HG03520 (cell line): ENCODE data around the gene CRTC2.

Source experiments
- ATAC-seq: cut with Tn5 transposase; IDR thresholded peaks from one replicate; pipeline ENCODE4 v1.9.1; 2021; ENCODE audit warnings: mild to moderate bottlenecking, moderate library complexity; ENCODE audit not compliant: unreplicated experiment

Gene CRTC2

DNA sequence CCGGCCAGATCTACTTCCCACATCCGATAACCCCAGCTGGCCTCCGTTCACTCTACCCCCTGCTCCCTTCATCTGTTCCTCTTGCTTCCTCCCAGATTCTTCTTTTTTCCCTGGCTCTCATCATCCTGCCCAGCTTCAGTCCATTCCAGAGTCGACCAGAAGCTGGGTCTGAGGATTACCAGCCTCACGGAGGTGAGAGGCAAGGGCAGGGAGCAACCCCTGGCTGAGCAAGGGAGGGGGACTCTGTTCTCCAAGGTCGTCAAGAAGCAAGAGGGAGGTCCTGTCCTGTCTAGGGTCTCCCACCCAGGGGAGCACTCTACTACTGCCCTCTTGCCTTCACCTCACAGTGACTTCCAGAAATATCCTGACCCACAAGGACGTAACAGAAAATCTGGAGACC lies 15.1 kb upstream of the CRTC2 start:
- ATAC-seq, result no peak

DNA sequence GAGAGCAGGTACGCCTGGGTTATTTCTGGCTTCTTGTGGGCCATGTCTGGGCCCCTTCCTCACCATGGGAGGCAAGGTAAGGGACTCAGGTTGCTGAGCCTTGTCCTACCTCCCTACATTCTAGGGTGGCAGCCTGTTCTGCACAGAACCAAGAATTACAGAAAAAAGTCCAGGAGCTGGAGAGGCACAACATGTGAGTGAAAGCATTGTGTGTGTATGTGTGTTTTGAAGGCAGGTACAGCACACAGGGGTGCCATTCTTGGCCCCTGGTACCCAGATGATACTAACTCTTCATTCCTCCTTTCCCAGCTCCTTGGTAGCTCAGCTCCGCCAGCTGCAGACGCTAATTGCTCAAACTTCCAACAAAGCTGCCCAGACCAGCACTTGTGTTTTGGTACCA lies 14.7 kb upstream of the CRTC2 start:
- ATAC-seq, result no peak

DNA sequence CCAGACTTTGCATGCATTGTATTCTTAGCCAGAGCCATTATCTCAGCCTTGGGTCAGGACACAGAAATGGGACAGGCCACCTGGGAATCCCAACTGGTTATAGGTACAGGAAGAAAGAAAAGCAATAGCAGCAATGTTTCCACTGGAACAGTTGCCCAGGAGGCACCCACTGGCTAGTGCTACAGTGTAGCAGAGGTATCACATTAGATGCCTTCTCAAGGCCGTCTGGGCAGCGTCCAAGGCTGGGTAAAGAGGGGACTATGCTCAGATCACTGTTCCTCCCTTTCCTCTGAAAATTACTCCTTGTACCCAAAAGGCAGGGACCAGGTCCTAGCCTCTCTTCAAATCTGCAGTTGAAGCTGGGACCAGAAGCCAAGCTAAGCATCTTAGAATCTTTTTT lies 11.9 kb upstream of the CRTC2 start:
- no peak for ATAC-seq

DNA sequence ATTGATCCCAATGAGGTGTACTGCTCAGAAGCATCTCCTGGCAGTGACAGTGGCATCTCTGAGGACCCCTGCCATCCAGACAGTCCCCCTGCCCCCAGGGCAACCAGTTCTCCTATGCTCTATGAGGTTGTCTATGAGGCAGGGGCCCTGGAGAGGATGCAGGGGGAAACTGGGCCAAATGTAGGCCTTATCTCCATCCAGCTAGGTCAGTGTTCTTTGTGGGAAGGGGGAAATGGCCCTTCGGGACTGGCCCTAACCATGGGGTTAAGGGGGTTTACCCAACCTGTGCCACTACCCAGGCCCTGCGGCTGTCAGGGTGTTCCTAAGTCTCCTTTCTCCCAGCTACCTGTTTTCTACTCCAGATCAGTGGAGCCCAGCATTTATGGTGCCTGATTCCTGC lies 10.6 kb upstream of the CRTC2 start:
- ATAC-seq, result no peak

DNA sequence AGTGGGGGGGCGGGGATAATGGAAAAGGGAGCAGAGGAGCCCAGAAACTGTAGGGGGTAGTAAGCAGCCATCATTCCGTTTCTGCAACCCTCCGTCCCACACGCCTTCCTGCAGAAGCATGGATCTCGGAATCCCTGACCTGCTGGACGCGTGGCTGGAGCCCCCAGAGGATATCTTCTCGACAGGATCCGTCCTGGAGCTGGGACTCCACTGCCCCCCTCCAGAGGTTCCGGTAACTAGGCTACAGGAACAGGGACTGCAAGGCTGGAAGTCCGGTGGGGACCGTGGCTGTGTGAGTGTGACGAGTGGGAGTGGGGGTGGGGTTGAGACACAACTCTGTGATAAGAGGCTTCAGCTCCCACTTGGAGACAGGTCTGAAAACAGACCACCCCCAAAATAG lies 10.0 kb upstream of the CRTC2 start:
- no peak for ATAC-seq

DNA sequence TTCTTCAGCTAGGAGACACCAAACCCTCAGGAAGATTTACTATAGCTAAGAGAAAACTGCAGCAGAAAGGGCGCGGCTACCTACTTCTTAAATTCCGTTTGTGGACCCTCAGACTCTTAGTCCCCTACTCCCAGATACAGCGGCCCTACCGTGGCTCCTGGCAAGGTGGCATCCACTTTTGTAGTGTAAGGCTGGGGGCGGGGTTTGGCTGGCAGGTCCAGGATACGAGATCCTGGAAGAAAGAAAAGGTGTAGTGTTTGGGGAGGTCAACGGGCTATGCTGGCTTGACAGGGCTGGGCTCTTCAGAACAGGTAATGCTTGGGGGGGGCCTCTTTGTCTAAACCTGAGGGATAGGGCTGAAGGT lies 9.6 kb upstream of the CRTC2 start:
- ATAC-seq, result no peak

DNA sequence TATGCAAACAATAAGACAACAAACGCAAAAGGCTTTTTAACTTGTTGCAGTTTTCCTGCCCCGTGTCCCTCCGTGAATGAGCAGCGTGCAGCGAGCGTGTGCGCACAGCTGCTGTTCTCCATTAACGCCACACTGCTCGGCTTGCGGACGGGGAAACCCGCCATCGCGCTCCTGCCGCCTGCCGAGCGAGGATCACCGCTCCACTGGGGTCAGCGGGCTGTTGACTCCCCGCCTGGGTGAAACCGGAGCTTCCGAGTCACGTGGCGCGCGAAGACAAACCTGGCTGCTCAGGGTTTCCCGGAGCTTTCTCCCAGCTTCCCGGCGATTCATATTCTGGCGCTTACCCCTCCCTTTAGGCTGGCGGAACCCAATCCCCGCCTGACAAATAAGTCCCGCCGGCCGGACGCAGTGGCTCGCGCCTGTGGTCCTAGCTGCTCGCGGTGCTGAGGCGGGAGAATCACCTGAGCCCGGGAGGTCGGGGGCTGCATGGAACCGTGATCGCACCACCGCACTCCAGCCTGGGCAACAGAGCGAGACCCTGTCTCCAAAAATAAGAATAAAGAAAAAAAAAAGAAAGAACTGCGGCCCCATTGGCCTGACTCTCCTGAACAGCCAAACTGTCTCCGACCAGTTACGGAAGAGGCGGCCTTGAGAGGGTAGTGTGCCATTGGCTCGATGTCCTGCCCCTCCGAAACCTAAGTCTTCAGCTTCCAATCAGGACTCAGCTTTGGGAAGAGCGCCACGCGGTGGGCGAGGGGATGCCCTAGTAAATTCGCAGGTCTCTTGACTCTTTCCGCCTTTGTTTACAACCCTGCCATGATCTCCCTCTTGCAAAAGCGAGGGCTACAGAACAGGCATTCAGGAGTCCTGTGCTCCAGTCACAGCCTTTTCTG lies 8.9 kb upstream of the CRTC2 start, which contains the start of gene CREB3L4:
TSS of gene CREB3L4 (plus strand) at position 796 of the 893 bp plus-strand sequence. CDS start 624 bp downstream, outside the sequence.
- peak; percentile 55 for ATAC-seq

DNA sequence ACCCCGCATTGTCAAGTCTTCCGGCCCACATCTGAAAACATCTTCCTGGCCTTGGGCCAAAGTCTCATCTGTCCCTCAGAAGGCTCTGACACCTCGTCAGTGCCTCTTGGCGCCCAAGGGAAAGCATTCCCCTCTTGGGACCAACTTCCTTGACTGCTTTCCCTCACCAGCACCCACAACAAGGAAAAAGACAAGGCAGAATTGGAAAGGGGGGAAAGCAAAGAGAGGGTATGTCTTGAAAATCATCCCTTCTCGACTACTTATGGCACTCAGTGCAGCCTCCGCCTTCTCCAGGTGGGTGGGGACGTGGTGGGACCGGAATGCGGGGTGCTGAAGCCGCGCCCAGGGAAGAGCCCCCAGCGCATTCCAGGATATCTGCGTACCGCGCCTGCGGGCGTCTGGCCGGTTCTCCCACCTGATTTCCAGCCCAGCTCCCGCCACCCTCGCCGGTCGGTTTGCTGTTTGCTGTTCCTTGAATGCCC lies 5.5 kb upstream of the CRTC2 start:
- no peak for ATAC-seq

DNA sequence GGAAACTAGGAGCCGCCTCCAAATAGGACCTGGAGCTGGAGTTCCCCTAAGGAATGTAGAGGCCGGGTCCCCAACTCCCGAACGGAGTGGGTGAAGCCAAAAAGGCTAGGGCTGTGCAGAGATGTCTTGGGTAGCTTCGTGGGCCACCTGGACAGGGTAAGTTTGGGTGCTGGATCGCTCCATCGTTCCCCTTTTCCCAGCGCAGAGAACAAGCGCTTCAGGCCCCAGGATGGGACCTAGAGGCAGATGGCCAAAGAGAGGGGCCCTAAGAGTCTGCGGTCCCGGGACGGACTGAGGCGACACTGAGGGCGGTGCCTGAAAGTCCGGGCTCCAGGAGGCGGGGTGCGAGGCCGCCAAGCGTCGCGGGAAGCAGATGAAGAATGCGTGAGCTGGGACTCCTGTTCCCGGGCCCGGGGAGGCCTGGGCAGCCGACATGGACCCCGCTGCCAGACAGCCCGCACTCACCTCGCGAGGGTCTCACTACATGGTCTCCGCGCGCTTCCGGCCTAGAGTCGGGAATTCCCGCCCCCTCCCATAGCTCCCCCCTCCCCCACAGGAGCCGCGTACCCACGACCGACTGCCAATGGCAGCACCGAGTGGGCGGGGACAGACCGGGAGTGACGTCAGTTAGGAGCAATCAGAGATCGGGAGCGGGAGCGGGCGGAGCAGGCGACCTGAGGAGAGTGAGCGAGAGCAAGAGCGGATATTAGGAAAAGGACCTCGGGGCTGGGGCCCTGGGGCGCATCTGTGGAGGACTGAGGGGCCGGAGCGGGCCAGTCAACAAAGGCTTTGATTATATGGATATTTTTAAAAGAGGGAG lies 4.8 kb upstream of the CRTC2 start, which contains the start of gene SLC39A1:
TSS of gene SLC39A1 (minus strand) at position 508 of the 820 bp plus-strand sequence. CDS start 822 bp downstream, outside the sequence.
- ATAC-seq, result peak; percentile 36

DNA sequence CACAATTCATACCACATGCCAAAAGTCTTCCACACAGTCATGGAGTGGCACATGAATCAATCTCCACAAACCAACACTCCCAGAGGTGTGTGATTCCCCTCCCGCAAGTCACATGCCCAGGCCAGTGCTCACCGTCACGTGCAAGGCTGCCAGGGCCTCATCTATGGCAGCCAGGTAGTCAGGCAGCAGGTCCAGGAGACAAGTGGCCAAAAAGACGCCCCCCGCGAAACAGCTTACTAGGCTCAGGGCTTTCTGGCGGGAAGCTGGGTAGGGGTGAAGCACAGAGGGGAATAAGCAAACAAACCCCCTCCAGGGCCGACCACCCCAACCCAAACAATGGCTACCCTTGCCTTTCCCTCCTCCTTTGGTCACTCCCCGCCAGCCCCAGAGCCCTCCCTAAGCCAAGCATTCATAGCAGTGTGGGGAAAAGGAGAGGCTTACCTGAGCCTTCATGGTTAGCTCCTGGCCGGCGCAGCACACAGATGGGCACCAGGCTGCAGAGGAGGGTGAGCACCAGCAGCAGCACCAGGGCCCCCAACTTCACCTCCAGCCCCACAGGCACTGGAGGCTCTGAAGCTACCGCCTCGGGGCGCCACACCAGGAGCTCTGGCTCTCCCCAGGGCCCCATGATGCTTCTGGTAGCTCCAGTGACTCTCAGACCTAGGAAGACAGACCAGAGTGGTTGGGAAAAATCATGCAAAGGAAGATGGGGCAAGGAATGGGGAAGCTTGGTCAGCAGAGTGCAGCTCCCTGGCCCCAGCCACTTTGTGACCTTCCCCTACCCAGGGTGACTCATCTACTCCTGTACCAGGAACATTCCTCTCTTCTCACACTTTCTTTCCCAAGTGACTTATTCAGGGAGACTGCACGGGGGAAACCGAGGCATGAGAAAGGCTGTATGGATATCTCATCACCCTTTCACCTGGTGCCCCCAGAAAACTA lies 3.9 kb upstream of the CRTC2 start:
- no peak for ATAC-seq

DNA sequence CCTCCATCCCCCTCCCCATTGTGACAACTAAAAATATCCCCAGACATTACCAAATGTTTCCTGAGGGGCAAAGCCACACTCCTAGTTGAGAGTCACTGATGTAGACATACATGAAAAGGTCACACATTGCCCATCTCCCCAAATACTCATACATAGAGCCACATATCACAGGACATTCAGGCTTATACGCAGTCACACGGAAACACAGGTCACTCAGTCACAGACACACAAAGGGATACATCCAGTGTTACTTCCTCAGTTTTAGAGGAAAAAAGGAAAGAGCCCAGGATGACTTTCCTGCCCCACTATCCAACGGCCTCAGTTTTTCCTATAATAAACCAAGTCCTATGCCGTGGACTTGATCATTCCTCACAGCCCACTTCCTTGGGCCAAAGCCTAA lies 3.0 kb upstream of the CRTC2 start:
- no peak for ATAC-seq

DNA sequence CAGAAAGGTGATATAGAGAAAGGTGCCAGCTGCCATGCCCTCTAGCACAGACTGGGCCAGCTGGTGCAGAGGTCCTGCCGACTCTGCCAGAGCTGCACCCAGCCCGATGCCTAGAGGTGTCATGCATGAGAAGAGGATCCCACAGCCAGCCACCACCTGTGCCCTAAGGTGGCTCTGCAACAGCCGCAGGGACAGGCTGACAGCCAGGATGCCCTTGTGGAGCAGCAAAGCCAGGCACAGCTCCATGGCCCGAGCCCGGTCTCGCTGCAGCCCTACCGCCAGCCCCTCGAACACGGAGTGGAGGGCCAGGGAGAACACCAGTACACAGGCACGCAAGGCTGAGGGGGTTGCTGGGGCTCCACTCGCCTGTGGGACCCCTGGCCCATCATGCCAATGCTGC lies 1.8 kb upstream of the CRTC2 start:
- ATAC-seq, result no peak

DNA sequence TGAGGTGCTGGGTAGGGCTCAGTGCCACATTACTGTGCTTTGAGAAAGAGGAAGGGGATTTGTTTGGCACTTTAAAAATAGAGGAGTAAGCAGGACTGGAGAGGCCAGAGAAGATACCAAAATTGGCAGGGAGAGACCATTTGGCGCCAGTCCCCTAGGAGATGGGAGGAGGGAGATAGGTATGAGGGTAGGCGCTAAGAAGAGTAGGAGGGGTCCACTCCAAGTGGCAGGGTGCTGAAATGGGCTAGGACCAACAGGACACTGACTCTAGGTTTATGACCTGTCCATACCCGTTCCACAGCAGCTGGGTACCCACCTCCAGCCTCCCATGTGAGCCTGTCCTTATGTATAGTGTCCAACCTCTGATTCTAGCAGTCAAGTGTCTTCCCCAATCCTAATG lies 1.0 kb upstream of the CRTC2 start:
- no peak for ATAC-seq

DNA sequence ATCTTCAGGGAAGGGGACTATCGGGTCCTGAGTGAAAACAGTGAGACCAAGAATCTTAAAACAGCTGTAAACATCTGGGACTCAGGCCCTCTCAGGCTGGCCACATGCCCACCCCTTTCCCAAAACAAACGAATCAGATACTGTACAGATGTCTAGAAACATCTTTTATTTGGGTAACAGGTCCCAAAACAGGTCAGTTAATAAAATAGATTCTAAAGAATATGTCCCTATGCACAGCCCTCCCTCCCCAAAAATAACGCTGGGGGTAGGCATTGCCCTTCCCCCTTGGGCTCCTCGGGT lies 499 bp upstream of the CRTC2 start:
- no peak for ATAC-seq

DNA sequence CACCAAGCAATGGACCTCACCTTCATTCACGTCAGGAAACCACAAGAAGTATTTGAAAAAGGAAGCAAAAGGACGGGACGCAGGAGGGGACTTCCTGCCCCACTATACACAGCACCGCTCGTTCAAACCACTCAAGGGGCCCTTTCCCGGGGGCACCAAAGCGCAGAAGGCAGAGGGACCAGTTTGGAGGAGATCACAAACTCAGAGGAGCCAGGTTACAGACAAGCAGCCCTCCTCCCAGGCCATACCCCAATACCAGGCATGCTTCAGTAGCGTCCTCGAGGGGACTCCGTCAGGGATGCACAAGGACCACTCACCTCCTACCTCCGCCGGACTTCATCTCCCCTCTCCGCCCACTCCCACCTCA lies 685 bp downstream of the CRTC2 start:
- no peak for ATAC-seq

DNA sequence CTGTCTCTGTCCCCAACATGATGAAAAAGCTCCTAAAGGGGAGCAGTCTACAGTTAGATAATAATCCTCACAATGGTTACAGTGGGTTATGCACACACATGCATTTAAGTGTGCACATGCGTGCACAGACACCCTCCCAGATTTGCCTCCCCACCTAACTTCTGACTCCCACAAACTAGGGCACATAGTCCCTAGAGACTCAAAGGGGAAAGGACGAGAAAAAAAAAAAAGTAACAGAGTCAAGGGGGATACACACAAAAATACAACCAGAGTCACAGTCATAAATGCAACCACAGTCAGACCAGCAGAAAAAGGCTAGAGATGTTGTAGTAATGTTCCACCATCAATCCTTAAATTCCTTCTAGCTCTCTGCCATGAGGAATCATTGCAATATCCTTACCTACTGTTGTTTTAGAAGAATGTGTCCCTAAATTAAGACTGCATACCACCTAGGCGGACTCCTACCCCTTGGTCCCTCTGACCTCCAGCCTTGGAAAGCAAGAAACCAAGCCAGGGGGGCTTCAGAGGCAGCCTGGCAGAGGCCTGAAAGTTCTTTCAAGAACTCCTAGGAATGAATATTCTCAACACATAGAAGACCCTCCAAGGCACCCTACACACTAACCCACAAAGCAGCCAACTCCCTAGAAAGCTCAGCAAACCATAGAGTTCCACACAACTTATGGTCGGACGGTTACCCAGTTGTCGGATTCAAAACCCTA lies 1.3 kb downstream of the CRTC2 start:
- no peak for ATAC-seq

DNA sequence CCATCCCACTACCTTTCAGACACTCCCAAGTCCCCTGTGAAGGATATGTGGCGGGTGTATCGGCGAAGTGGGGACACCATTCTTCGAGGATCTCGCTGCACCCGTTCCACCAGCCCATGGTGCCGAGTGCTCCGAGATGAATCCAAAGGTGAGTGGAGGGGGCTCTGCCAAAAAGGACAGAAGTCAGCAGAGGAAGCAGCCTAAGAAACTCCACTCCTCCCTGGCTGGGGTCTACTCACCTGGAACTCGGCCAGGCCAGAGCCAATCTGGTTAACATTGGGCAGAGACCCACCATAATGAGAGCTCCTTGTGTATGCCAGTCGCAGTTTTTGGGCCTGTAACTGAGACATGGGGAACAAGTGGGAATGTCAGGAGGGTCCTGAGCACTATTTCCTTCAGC lies 3.6 kb downstream of the CRTC2 start:
- no peak for ATAC-seq

DNA sequence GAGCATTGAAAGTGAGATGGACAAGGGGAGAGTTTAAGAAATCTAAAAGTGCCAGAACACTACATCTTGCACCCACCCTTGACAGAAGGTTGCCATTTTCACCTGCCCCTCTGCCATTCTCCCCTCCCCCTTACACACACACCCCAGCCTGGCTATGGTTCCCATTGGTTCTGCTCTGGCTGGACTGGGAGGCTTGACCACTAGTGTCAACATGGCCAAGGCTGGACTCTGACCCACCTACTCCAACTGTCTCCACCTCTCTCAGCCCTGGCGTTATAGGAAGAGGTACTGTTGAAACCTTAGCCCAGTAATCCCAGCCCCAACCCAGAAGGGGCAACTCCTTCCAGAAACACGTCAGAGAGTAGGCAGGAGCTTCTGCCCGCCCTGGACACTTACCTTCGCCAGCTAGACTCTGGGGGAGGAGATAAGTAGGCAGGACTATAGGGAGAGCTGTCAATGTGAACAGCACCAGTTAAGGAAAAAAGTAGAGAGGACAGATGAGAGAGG lies 4.5 kb downstream of the CRTC2 start:
- ATAC-seq, result no peak

DNA sequence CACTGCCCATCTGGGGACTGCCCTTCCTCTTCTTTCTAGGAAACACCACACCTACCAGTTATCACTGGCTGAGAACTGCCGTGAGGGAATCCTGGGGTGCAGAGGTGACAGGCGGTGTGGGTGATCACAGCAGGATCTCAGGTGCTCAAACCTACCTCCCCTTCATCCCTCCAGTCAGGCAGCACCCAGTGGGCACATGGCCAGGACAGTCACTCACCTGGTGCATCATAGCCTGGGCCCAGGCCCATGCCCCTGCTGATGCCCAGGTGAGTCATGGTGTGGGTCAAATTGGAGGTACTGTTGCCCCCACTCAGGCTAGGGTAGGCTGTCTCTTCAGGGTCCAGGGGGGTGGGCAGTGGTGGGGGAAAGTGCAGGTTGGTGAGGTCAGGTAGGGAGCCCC lies 6.6 kb downstream of the CRTC2 start:
- no peak for ATAC-seq

DNA sequence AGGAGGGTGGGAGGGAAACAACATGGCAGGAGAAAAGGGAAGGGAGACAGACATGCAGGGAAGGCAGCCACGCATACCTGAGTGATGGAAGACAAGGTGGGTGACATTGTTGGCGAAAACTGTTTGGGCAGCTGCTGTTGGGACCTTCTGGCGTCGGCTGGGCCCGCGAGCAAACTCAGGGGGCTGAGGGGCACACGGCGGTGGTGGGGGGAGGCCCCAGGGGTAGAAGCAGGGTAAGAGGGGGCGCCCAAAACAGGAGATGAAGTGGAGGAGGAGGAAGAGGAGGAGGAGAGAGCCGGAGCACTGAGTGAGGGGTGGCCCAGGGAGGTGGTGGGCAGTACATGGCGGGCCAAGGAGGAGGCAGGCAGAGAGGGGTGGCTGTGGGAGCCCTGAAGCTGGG lies 7.2 kb downstream of the CRTC2 start:
- no peak for ATAC-seq
